ENCODE results near the gene NSD1. TPM values are rescaled to one million over a fixed set of nuclear protein-coding genes. Genes with fewer than 3 reads are reported as not detected.
"Not testable (repeated sequence)": the region's sequence is repeated elsewhere in the genome, so short reads cannot be mapped to it uniquely, and the experiment has no call there.

Gene NSD1
- total RNA-seq, 1 donor from 2014 or later = 38.5 TPM

- intact Hi-C loops (cut with micrococcal nuclease) = no loop called here
- ATAC-seq = no peak
Observed at GRCh38 chr5:177154003-177154643, 20.6 kb downstream of the NSD1 start.

DNA sequence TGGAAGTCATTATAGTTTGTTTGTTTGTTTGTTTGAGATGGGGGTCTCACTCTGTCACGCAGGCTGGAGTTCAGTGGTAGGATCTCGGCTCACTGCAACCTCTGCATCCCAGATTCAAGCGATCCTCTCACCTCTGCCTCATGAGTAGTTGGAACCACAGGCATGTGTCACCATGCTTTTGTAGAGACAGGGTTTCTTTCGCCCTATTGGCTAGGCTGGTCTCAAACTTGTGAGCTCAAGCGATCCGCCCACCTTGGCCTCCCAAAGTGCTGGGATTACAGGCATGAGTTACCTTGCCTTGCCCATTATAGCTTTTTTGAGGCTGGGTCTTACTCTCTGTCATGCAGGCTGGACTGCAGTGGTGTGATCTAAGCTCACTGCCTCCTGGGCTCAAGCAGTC, 28.8 kb downstream of the NSD1 start:
- intact Hi-C loops (cut with micrococcal nuclease) = no loop called here
- DNase-seq (no peak), ATAC-seq (no peak)

More at GRCh38 chr5:177154003-177154643, 20.6 kb downstream of the NSD1 start:
- DNase-seq = no peak

- DNase-seq = no peak
- intact Hi-C loops (cut with micrococcal nuclease) = no loop called here
- ATAC-seq = no peak
Observed at GRCh38 chr5:177163500-177163899, 29.9 kb downstream of the NSD1 start.

GRCh38 chr5:177169271-177169670, 35.7 kb downstream of the NSD1 start:
- DNase-seq (no peak), ATAC-seq (no peak)
- intact Hi-C loops (cut with micrococcal nuclease) = no loop called here

GRCh38 chr5:177171961-177172360, 38.4 kb downstream of the NSD1 start:
- DNase-seq (no peak), ATAC-seq (peak; percentile 61)
- intact Hi-C loops (cut with micrococcal nuclease) = no loop called here

DNA sequence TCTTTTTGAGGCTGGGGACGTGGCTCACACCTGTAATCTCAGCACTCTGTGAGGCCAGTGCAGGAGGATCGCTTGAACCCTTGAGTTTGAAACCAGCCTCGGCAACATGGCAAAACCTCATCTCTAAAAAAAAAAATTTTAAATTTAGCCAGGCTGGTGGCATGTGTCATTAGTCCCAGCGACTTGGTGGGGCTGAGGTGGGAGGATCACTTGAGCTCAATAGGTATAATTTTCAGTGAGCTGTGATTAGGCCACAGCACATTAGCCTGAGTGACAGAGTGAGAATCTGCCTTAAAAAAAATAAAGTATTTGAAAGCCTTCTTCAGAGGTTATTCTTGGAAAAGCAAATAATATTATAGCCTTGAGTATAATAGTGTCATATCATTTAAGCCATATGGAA, 41.8 kb downstream of the NSD1 start:
- no peak for DNase-seq
- intact Hi-C loops (cut with micrococcal nuclease) = no loop called here
- ATAC-seq = no peak

DNA sequence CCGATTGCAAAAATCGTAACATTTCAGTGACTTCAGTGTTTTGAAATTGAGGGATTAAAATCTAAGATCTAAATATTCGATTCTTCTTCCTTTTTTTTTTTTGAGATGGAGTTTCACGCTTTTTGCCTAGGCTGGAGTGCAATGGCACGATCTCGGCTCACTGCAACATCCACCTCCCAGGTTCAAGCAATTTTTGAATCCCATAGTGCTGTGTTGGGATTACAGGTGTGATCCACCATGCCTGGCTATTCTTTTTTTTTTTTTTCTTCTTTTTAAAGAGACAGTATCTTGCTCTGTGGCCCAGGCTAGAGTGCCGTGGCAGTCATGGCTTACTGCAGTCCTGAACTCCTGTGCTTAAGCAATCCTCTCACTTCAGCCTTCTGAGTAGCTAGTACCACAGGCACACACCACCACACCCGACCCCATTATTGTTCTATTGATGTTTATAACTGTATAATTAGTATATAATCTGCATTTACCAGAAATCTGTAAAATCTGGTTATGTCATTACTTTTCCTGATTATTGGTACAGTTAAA, 42.7 kb downstream of the NSD1 start:
- DNase-seq (no peak), ATAC-seq (peak; percentile 15)
- intact Hi-C loops (cut with micrococcal nuclease) = no loop called here

GRCh38 chr5:177177847-177178437, 44.4 kb downstream of the NSD1 start:
- ATAC-seq; DNase-seq; intact Hi-C loops (cut with micrococcal nuclease): not testable (repeated sequence)

DNA sequence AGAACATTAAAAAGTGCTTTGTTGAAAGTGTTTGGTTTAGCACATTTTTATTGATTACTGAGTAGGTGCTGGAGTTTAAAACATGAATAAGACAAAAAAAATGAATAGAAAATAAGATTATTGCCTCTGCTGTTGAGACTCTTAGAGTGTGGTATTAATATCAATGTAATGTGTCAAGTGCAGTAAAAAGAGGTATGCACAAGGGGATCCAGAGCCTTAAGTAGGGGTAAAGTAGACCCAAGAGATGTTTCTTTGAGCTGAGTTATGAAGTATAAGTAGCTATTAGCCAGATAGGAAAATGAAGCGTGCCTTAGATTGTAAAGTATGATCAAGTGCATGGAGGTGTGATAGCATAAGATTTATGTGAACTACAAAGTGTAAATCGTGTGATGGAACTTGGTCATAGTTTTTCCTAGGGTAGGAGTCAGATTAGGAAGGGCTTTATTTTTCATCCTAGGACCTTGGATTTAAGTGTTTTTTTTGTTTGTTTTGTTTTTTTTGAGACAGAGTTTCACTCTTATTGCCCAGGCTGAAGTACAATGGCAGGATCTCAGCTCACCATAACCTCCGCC, 45.2 kb downstream of the NSD1 start:
- ATAC-seq = no peak
- DNase-seq = no peak
- intact Hi-C loops (cut with micrococcal nuclease) = no loop called here

GRCh38 chr5:177179431-177179830, 45.9 kb downstream of the NSD1 start:
- ATAC-seq = no peak
- DNase-seq = no peak
- intact Hi-C loops (cut with micrococcal nuclease) = no loop called here

- DNase-seq (no peak), ATAC-seq (no peak)
- intact Hi-C loops (cut with micrococcal nuclease) = no loop called here
Observed at GRCh38 chr5:177183142-177183541, 49.6 kb downstream of the NSD1 start.

DNA sequence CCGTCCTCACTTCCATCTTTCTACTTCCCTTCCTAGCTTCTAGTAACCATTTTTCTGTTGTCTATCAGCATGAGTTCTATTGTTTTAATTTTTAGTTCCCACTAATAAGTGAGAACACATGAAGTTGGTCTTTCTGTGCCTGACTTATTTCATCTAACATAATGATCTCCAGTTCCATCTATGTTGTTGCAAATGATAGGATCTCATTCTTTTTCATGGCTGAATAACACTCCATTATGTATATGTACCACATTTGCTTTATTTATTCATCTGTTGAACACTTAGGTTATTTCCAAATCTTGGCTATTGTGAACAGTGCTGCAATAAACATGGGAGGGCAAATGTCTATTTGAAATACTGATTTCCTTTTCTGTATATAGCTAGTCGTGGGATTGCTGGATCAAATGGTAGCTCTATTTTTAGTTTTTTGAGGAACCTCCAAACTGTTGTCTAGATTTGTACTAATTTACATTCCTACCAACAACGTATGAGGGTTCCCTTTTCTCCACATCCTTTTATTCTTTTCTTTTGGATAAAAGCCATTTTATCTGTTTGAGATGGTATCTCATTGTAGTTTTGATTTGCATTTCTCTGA, 50.3 kb downstream of the NSD1 start:
- intact Hi-C loops (cut with micrococcal nuclease) = no loop called here
- ATAC-seq (no peak), DNase-seq (no peak)

DNA sequence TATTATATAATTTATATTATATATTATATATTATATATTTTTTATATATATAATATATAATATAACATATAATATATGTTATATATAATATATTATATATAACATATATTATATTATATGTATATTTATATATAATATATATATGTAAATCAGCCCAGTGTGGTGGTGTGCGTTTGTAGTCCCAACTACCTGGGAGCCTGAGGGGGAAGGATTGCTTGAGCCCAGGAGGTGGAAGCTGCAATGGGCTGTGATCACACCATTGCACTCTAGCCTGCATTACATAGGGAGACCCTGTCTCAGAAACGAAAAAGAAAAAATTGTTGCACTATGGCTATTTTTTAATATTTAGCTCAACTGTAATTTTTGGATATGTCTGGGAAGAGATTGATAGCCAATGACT, 52.4 kb downstream of the NSD1 start:
- DNase-seq = no peak
- no peak for ATAC-seq
- intact Hi-C loops (cut with micrococcal nuclease) = no loop called here

- ATAC-seq (no peak), DNase-seq (no peak)
- intact Hi-C loops (cut with micrococcal nuclease) = no loop called here
Observed at GRCh38 chr5:177186645-177187044, 53.1 kb downstream of the NSD1 start.

DNA sequence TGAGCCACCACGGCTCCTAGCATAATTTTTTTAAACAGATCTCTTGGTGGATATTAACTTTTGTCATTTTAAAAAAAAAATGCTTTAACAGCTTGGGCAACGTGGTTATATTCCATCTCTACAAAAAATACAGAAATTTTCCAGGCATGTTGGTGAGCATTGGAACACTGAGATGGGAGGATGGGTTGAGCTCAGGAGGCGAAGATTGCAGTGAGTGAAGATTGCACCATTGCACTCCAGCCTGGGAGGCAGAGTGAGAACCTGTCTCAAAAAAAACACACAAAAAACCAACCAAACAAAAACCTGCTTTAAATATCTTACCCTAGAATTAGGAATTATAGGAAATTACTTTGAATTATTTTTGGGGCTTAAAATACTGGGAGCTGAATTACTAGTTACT, 55.2 kb downstream of the NSD1 start:
- intact Hi-C loops (cut with micrococcal nuclease) = no loop called here
- no peak for ATAC-seq
- DNase-seq = no peak

DNA sequence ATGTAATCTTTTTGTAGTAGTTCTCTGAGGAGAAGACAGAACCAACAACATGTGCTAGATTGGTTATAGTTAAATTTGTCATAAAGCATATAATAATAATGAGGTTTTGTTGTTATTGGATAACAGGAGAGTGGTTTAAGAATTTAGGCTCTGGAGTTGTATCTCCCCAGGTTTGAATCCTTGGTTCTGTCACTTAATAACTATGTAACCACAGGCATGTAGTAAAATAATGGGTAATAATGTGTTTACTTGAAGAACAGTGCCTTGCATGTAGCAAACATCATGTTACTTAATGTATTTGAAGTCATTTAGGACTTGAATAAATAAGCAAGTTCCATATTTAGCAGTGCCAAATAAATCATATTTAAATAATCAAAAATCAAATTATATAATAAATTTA, 55.8 kb downstream of the NSD1 start:
- intact Hi-C loops (cut with micrococcal nuclease) = no loop called here
- no peak for ATAC-seq
- no peak for DNase-seq

DNA sequence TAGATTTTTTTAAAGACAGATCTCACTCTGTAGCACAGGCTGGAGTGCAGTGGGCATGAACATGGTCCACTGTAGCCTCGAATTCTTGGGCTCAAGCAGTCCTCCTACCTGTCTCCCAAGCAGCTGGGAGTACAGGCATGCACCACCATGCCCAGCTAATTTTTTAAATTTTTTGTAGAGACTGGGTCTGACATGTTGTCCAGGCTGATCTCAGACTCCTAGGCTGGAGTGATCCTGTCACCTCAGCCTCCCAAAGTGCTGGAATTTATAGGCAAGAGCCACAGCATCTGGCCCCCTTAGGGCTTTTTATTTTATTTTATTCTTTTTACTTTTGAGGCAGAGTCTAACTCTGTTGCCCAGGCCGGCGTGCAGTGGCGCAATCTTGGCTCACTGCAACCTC, 56.4 kb downstream of the NSD1 start:
- no peak for DNase-seq
- intact Hi-C loops (cut with micrococcal nuclease) = no loop called here
- ATAC-seq = no peak

- DNase-seq (no peak), ATAC-seq (peak; percentile 55)
- intact Hi-C loops (cut with micrococcal nuclease) = no loop called here
Observed at GRCh38 chr5:177194268-177194667, 60.7 kb downstream of the NSD1 start.

- ATAC-seq (peak; percentile 62), DNase-seq (no peak)
- intact Hi-C loops (cut with micrococcal nuclease) = no loop called here
Observed at GRCh38 chr5:177195307-177195952, 61.9 kb downstream of the NSD1 start.

- ATAC-seq (no peak), DNase-seq (no peak)
- intact Hi-C loops (cut with micrococcal nuclease) = no loop called here
Observed at GRCh38 chr5:177198738-177199137, 65.2 kb downstream of the NSD1 start.
